Fibroblast of lung (primary cell): ENCODE measurements around the gene LGALS7. TPM values are rescaled to one million over a fixed set of nuclear protein-coding genes. Genes with fewer than 3 reads are reported as not detected.

Experiments used
- DNase-seq, 2 donors: peaks; one replicate each; pipeline versions ENCODE4 v3.0.0 to v3.0.0-alpha.2; 2010; ENCODE audit warnings: low read depth in 2 of 2
- H2AFZ ChIP-seq: 2 replicates; pipeline ENCODE4 v1.5.1; 2012; ENCODE audit warnings: low read length, control low read depth, inconsistent platforms
- H3K27ac ChIP-seq: 2 replicates; pipeline ENCODE4 v1.5.1; 2011; ENCODE audit warnings: low read length, control low read depth; ENCODE audit not compliant: insufficient read depth
- H3K27me3 ChIP-seq: 2 replicates; pipeline ENCODE4 v1.5.1; 2011; ENCODE audit warnings: mild to moderate bottlenecking, low read length; ENCODE audit not compliant: control insufficient read depth, insufficient read depth
- H3K36me3 ChIP-seq: 2 replicates; pipeline ENCODE4 v1.5.1; 2011; ENCODE audit warnings: low read length; ENCODE audit not compliant: control insufficient read depth, insufficient read depth
- H3K4me1 ChIP-seq: 2 replicates; pipeline ENCODE4 v1.5.1; 2011; ENCODE audit warnings: low read length; ENCODE audit not compliant: control insufficient read depth, insufficient read depth; ENCODE audit errors: extremely low read depth
- H3K4me2 ChIP-seq: 2 replicates; pipeline ENCODE4 v1.5.1; 2011; ENCODE audit warnings: low read length, control low read depth; ENCODE audit not compliant: insufficient read depth; ENCODE audit errors: extremely low read depth
- H3K4me3 ChIP-seq, 4 experiments: fragments of 200-600 bp in 1 of 4; sonication (generic) in 1 of 4; replicated peaks in 1 of 4; 2 replicates each; pipeline ENCODE4 v1.5.1; 2011 to 2016; ENCODE audit warnings: low read length in 4 of 4, low read depth in 3 of 4, mild to moderate bottlenecking in 3 of 4, control low read depth in 2 of 4, inconsistent platforms in 1 of 4, mixed read lengths in 1 of 4; ENCODE audit not compliant: insufficient read depth in 1 of 4; ENCODE audit errors: control extremely low read depth in 1 of 4
- H3K79me2 ChIP-seq: 2 replicates; pipeline ENCODE4 v1.5.1; 2012; ENCODE audit warnings: mild to moderate bottlenecking, low read length, inconsistent platforms; ENCODE audit not compliant: control insufficient read depth, insufficient read depth
- H3K9ac ChIP-seq: 2 replicates; pipeline ENCODE4 v1.5.1; 2011; ENCODE audit warnings: mild to moderate bottlenecking, low read length, control low read depth; ENCODE audit not compliant: insufficient read depth
- H3K9me3 ChIP-seq: 2 replicates; pipeline ENCODE4 v1.5.1; 2012; ENCODE audit warnings: low read depth, low read length; ENCODE audit not compliant: control insufficient read depth, insufficient read depth
- H4K20me1 ChIP-seq: 2 replicates; pipeline ENCODE4 v1.5.1; 2011; ENCODE audit warnings: low read length; ENCODE audit not compliant: control insufficient read depth, insufficient read depth; ENCODE audit errors: extremely low read depth
- EZH2 ChIP-seq: IDR thresholded peaks from 2 replicates; pipeline ENCODE4 v1.5.1; 2012; ENCODE audit warnings: low read length, control low read depth, mild to moderate bottlenecking; ENCODE audit errors: missing control alignments
- polyA plus RNA-seq, 2 donors: library from polyadenylated mRNA; depleted of rRNA in 1 of 2; stranded (reverse) in 1 of 2; unstranded in 1 of 2; fragments of >200 nt; gene quantifications; 2 replicates each; pipeline ENCODE4 v1.2.1, GENCODE V29; 2011 to 2012; ENCODE audit warnings: missing spikeins in 1 of 2
- total RNA-seq: library from RNA; depleted of rRNA; stranded (reverse); fragments of >200 nt; gene quantifications from 2 replicates; pipeline ENCODE4 v1.2.1, GENCODE V29; 2014
- TF ChIP-seq, protein P1 (sequence below), 2 donors: IDR thresholded peaks in 1 of 2; conservative IDR thresholded peaks in 1 of 2; 1 replicate in 1 of 2; 2 replicates in 1 of 2; pipeline ENCODE4 v1.5.1; 2011 to 2012; ENCODE audit warnings: low read length in 2 of 2, control low read depth in 1 of 2, inconsistent platforms in 1 of 2, low read depth in 1 of 2, mild to moderate bottlenecking in 1 of 2

The LGALS7 gene
- total and polyA plus RNA-seq, 2 donors (not counting 1 experiment from before 2014, with no cell fraction given): not detected

DNA sequence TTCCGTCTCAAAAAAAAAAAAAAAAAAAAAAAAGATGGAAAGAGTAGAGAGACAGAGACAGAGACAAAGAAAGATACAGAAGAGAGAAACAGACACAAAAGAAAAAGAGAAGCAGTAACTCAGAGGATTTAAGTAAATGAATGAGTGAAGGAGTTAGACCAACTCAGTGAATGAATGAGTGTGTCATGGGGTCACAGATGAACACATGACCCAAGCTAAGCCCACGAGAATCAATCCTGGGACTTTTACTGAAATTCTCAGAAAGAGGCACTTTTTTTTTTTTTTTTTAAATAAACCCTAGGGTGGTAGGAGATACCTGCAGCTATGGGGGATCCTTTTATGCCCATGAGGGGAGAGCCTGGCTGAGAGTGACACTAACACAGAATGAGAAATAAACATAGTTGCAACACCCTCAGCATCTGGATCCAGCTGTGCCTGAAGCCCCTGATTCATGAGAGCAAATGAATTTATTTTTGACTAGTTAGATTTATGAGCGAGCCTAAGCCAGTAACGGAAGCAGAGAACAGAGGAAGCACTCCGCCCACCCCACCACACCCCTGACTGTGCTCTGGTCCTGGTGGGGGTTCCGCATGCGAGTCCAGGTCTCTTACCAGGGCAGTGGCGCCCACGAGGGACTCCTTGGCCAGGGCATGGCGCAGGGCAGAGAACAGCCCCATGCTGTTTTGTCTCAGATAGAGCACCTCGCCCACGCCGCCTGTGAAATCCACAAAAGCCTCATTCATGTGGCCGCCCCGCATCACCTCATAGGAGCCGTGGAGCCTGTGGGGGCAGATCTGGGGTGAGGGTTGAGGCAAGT lies 33.7 kb downstream of the LGALS7 start:
- no peaks in the 10 kb centered on the region for H3K9me3 ChIP-seq
- H2AFZ ChIP-seq: no peak overlapping the region
- H3K9ac ChIP-seq: no peak overlapping the region
- TF ChIP-seq, protein P1, sequence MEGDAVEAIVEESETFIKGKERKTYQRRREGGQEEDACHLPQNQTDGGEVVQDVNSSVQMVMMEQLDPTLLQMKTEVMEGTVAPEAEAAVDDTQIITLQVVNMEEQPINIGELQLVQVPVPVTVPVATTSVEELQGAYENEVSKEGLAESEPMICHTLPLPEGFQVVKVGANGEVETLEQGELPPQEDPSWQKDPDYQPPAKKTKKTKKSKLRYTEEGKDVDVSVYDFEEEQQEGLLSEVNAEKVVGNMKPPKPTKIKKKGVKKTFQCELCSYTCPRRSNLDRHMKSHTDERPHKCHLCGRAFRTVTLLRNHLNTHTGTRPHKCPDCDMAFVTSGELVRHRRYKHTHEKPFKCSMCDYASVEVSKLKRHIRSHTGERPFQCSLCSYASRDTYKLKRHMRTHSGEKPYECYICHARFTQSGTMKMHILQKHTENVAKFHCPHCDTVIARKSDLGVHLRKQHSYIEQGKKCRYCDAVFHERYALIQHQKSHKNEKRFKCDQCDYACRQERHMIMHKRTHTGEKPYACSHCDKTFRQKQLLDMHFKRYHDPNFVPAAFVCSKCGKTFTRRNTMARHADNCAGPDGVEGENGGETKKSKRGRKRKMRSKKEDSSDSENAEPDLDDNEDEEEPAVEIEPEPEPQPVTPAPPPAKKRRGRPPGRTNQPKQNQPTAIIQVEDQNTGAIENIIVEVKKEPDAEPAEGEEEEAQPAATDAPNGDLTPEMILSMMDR (conservative IDR thresholded peaks at IDR 0.05 in 1 of 2, IDR thresholded peaks at IDR 0.05 in 1 of 2; ENCODE audit: low read depth in 1 of 2, low read length in 2 of 2): no peak
- no peak for TF ChIP-seq EZH2
- H3K4me2 ChIP-seq: no peak overlapping the region
- no peaks in the 10 kb centered on the region for H3K27me3 ChIP-seq
- DNase-seq: no peak
- H3K4me3 ChIP-seq: no peak overlapping the region
- no peaks in the 10 kb centered on the region for H3K36me3 ChIP-seq
- no peaks in the 10 kb centered on the region for H3K79me2 ChIP-seq
- H3K4me1 ChIP-seq: no peaks in the 10 kb centered on the region
- no peak overlapping the region for H3K27ac ChIP-seq
- no peaks in the 10 kb centered on the region for H4K20me1 ChIP-seq

DNA sequence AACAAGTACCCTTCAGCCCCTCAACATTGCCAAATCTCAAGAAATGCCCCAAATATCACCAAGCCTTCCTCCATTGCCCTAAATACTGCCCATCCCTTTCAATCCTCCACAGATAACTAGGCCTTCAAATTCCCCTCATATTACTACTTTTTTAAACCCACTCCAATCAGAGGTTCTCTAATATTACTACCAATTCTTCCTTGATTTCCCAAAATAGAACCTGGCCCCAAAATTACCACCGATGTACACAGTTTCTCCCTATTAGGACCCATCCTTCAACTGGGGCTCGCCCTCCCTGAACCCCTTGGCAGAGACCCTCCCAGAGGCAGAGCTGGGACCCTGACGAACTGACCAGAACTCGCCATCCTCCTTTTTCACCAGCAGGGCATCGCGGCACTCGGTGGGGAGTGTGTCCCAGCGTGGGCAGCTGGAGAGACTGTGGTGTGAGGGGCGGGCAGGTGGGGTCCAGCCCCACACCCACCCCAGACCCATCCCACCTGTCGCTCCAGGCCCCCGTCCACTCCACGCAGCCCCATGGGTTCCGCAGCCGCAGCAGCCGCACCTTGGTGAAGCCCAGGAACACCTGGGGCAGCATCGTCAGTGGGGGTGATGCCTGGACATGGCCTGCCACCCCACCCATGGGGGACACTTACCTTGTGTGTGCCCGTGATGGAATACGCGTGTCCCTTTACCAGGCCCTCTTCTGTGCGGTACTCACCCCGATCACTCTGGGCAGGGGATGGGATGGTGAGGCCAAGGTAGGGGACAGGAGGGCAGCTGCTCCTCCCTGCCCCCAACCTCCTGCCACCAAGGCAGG lies 35.2 kb downstream of the LGALS7 start:
- Histone ChIP-seq H3K9ac (no peak overlapping the region), H3K4me2 (no peak overlapping the region), H3K9me3 (no peaks in the 10 kb centered on the region), H4K20me1 (no peaks in the 10 kb centered on the region), H2AFZ (no peak overlapping the region), H3K79me2 (no peaks in the 10 kb centered on the region), H3K4me3 (no peak overlapping the region), H3K27me3 (no peaks in the 10 kb centered on the region), H3K4me1 (peaks cover 4% of the 10 kb centered on the region), H3K27ac (no peak overlapping the region), H3K36me3 (no peaks in the 10 kb centered on the region)
- TF ChIP-seq, protein P1 (conservative IDR thresholded peaks at IDR 0.05 in 1 of 2, IDR thresholded peaks at IDR 0.05 in 1 of 2; ENCODE audit: low read depth in 1 of 2, low read length in 2 of 2): no peak
- no peak for TF ChIP-seq EZH2
- DNase-seq: no peak

DNA sequence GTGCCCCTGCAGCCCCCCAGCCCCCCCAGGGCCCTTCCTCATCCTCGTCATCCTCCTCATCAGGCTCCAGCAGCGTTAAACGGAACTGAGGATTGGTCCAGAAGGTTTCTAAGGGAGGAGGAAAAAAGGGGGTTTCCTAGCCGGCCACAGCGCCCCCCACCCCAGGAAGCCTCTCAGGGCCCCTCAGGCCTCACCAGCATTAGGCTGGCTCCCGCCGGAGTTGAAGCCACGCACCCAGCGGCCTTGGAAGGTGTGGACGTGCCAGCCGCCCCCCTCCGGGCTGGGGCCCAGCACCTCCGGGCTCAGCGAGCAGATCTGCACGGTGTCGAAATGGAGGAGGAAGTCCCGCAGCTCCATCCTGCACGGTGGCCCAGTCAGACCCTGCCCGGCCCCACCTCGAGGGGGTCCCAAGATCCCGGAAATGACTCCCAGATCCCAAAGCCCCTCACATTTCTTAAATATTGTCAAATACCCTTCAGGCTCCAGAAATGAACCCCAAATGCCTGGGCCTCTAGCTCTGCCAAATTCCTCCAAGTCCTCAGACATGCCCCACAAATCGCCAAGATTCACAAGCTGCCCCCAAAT lies 35.9 kb downstream of the LGALS7 start:
- Histone ChIP-seq H3K27me3 (no peaks in the 10 kb centered on the region), H3K9ac (no peak overlapping the region), H3K9me3 (no peaks in the 10 kb centered on the region), H3K27ac (no peak overlapping the region), H4K20me1 (no peaks in the 10 kb centered on the region), H3K4me1 (peaks cover 4% of the 10 kb centered on the region), H3K79me2 (no peaks in the 10 kb centered on the region), H3K4me2 (no peak overlapping the region), H3K4me3 (no peak overlapping the region), H3K36me3 (no peaks in the 10 kb centered on the region), H2AFZ (no peak overlapping the region)
- no peak for TF ChIP-seq EZH2
- TF ChIP-seq, protein P1 (conservative IDR thresholded peaks at IDR 0.05 in 1 of 2, IDR thresholded peaks at IDR 0.05 in 1 of 2; ENCODE audit: low read depth in 1 of 2, low read length in 2 of 2): no peak
- DNase-seq: no peak
